Keratinocyte (primary cell): Measurements from ENCODE around the gene CLPSL1. TPM values are rescaled to one million over a fixed set of nuclear protein-coding genes. Genes with fewer than 3 reads are reported as not detected.

Experiments
- DNase-seq: peaks from one replicate; pipeline ENCODE4 v3.0.0-alpha.2; 2011; ENCODE audit warnings: low read depth, missing footprints, low spot score
- FAIRE-seq: peaks from 2 replicates; lab custom pipeline; 2011; peaks lifted over from hg19 to GRCh38; lab: Jason Lieb, UNC
- H2AFZ ChIP-seq: 2 replicates; pipeline ENCODE4 v1.6.0; 2012; ENCODE audit warnings: low read length, control low read depth, inconsistent platforms; ENCODE audit not compliant: control insufficient read depth
- H3K27ac ChIP-seq: 2 replicates; pipeline ENCODE4 v1.5.1; 2011; ENCODE audit warnings: low read length; ENCODE audit not compliant: control insufficient read depth, insufficient read depth
- H3K27me3 ChIP-seq: 3 replicates; pipeline ENCODE4 v1.6.0; 2011; ENCODE audit warnings: low read length; ENCODE audit not compliant: control insufficient read depth, insufficient read depth; ENCODE audit errors: extremely low read depth
- H3K36me3 ChIP-seq, 2 experiments: 2 replicates in 1 of 2; 3 replicates in 1 of 2; pipeline ENCODE4 v1.5.1; 2011; ENCODE audit warnings: low read length in 2 of 2, mild to moderate bottlenecking in 1 of 2; ENCODE audit not compliant: control insufficient read depth in 2 of 2, insufficient read depth in 2 of 2; ENCODE audit errors: extremely low read depth in 1 of 2
- H3K4me1 ChIP-seq: 3 replicates; pipeline ENCODE4 v1.5.1; 2011; ENCODE audit warnings: low read length; ENCODE audit not compliant: control insufficient read depth, insufficient read depth; ENCODE audit errors: extremely low read depth
- H3K4me2 ChIP-seq: 3 replicates; pipeline ENCODE4 v1.6.0; 2011; ENCODE audit warnings: low read depth, low read length; ENCODE audit not compliant: control insufficient read depth, insufficient read depth; ENCODE audit errors: extremely low read depth
- H3K4me3 ChIP-seq, 3 experiments: fragments of 200-600 bp in 1 of 3; sonication (generic) in 1 of 3; 2 replicates in 2 of 3; 3 replicates in 1 of 3; pipeline ENCODE4 v1.5.1; 2011 to 2016; ENCODE audit warnings: low read length in 3 of 3, mild to moderate bottlenecking in 3 of 3, control low read depth in 2 of 3, inconsistent platforms in 1 of 3, low read depth in 1 of 3, mixed read lengths in 1 of 3, mixed run types in 1 of 3, moderate library complexity in 1 of 3; ENCODE audit not compliant: control insufficient read depth in 2 of 3, insufficient read depth in 2 of 3; ENCODE audit errors: extremely low read depth in 1 of 3
- H3K79me2 ChIP-seq: 2 replicates; pipeline ENCODE4 v1.6.0; 2012; ENCODE audit warnings: low read length; ENCODE audit not compliant: control insufficient read depth, insufficient read depth
- H3K9ac ChIP-seq: 3 replicates; pipeline ENCODE4 v1.6.0; 2011; ENCODE audit warnings: low read length; ENCODE audit not compliant: control insufficient read depth, insufficient read depth; ENCODE audit errors: extremely low read depth
- H3K9me1 ChIP-seq: 3 replicates; pipeline ENCODE4 v1.6.0; 2011; ENCODE audit warnings: low read length; ENCODE audit not compliant: control insufficient read depth, insufficient read depth; ENCODE audit errors: extremely low read depth
- H3K9me3 ChIP-seq: 2 replicates; pipeline ENCODE4 v1.5.1; 2012; ENCODE audit warnings: low read depth, low read length; ENCODE audit not compliant: control insufficient read depth
- H4K20me1 ChIP-seq: 3 replicates; pipeline ENCODE4 v1.6.0; 2011; ENCODE audit warnings: low read length; ENCODE audit not compliant: control insufficient read depth, insufficient read depth; ENCODE audit errors: extremely low read depth
- CTCF ChIP-seq, 3 experiments: IDR thresholded peaks in 1 of 3; conservative IDR thresholded peaks in 1 of 3; optimal IDR thresholded peaks in 1 of 3; 2 replicates in 2 of 3; 3 replicates in 1 of 3; pipeline versions ENCODE3 to v1.5.1; 2011; ENCODE audit warnings: low read length in 3 of 3, mild to moderate bottlenecking in 3 of 3, moderate library complexity in 2 of 3, control low read depth in 1 of 3, inconsistent platforms in 1 of 3; ENCODE audit not compliant: insufficient read depth in 2 of 3; ENCODE audit errors: extremely low read depth in 1 of 3
- EZH2 ChIP-seq: IDR thresholded peaks from one replicate; pipeline ENCODE4 v1.6.1; 2012; ENCODE audit warnings: inconsistent platforms, mild to moderate bottlenecking, low read length, moderate library complexity
- dilution Hi-C: fragments of 300-500 bp; cut with MboI; formaldehyde crosslinking; loops from one replicate; pipeline ENCODE4 v1.7.0; 2020; ENCODE audit warnings: low sequenced_read_pairs; ENCODE audit not compliant: extremely low pct_ligation_motif_present
- polyA plus RNA-seq, 5 experiments: library from polyadenylated mRNA; depleted of rRNA in 3 of 5; stranded (reverse) in 3 of 5; stranded (forward) in 1 of 5; unstranded in 1 of 5; fragments of >200 nt; gene quantifications; 1 replicate in 1 of 5; 2 replicates in 3 of 5; 3 replicates in 1 of 5; pipeline versions ENCODE4 v1.2.1 to v1.2.3, GENCODE V29; 2011 to 2012; ENCODE audit warnings: missing spikeins in 2 of 5, low read depth in 1 of 5, low replicate concordance in 1 of 5

Gene CLPSL1
- polyA plus RNA-seq, 1 donor (not counting 4 experiments of a cell fraction or from before 2014, with no cell fraction given): not detected

GRCh38 chr6:35831257-35832007 lies 50.6 kb downstream of the CLPSL1 start:
- no peak overlapping the region for H3K4me3 ChIP-seq
- H3K9ac ChIP-seq: no peak overlapping the region
- no peaks in the 10 kb centered on the region for H3K9me1 ChIP-seq
- no peaks in the 10 kb centered on the region for H3K79me2 ChIP-seq
- no peak overlapping the region for H3K27ac ChIP-seq
- no peaks in the 10 kb centered on the region for H3K4me1 ChIP-seq
- no peak for DNase-seq
- H3K9me3 ChIP-seq: no peaks in the 10 kb centered on the region
- H3K4me2 ChIP-seq: no peak overlapping the region
- no peaks in the 10 kb centered on the region for H3K27me3 ChIP-seq
- FAIRE-seq: no peak
- dilution Hi-C loops: no loop called here
- H2AFZ ChIP-seq: no peak overlapping the region
- no peaks in the 10 kb centered on the region for H4K20me1 ChIP-seq
- H3K36me3 ChIP-seq: peaks cover 9 to 17% of the 10 kb centered on the region in 2 experiments
- TF ChIP-seq EZH2 (no peak), CTCF (optimal IDR thresholded peaks at IDR 0.05 in 1 of 3, IDR thresholded peaks at IDR 0.05 in 1 of 3, conservative IDR thresholded peaks at IDR 0.05 in 1 of 3; ENCODE audit: extremely low read depth in 1 of 3, insufficient read depth in 2 of 3, low read length in 3 of 3) (no peak)

- dilution Hi-C loops: no loop called here
- DNase-seq (no peak), FAIRE-seq (no peak)
- Histone ChIP-seq H3K27me3 (no peaks in the 10 kb centered on the region), H3K27ac (no peak overlapping the region), H4K20me1 (no peaks in the 10 kb centered on the region), H3K79me2 (no peaks in the 10 kb centered on the region), H3K4me2 (no peak overlapping the region), H3K9me1 (no peaks in the 10 kb centered on the region), H3K4me1 (no peaks in the 10 kb centered on the region), H3K9me3 (no peaks in the 10 kb centered on the region), H3K4me3 (no peak overlapping the region), H3K36me3 (peaks cover 14 to 17% of the 10 kb centered on the region in 2 experiments), H2AFZ (no peak overlapping the region), H3K9ac (no peak overlapping the region)
- TF ChIP-seq CTCF (optimal IDR thresholded peaks at IDR 0.05 in 1 of 3, IDR thresholded peaks at IDR 0.05 in 1 of 3, conservative IDR thresholded peaks at IDR 0.05 in 1 of 3; ENCODE audit: extremely low read depth in 1 of 3, insufficient read depth in 2 of 3, low read length in 3 of 3): no peak
- no peak for TF ChIP-seq EZH2
These were observed 52.7 kb downstream of the CLPSL1 start for GRCh38 chr6:35833536-35833935.

Other genes with a start within 250 kb of the CLPSL1 start
- 48.0 to 88.3 TPM (median 59.0 TPM) in 3 replicates for gene FKBP5, start 92.1 kb upstream of the CLPSL1 start, polyA plus RNA-seq
- gene ARMC12, start 44.0 kb upstream of the CLPSL1 start, polyA plus RNA-seq: 0.34 to 1.7 TPM (median 0.54 TPM) in 3 replicates
- gene CLPSL2, start 4.4 kb upstream of the CLPSL1 start, polyA plus RNA-seq: not detected in 3 replicates
- gene CLPS, start 16.3 kb downstream of the CLPSL1 start, polyA plus RNA-seq: not detected in 3 replicates
- not detected in 3 replicates for gene LHFPL5, start 24.3 kb downstream of the CLPSL1 start, polyA plus RNA-seq
- 42.9 to 64.1 TPM (median 44.6 TPM) in 3 replicates for gene SRPK1, start 140.1 kb downstream of the CLPSL1 start, polyA plus RNA-seq
- gene SLC26A8, start 243.6 kb downstream of the CLPSL1 start, polyA plus RNA-seq: 0.02 to 0.18 TPM (median 0.04 TPM) in 3 replicates
- 43.7 to 52.4 TPM (median 44.6 TPM) in 3 replicates for gene MAPK14, start 246.8 kb downstream of the CLPSL1 start, polyA plus RNA-seq